Gastroesophageal sphincter (tissue), 3 donors: ENCODE data around the gene CDKAL1.

Experiments
- EP300 ChIP-seq: sonication (generic); formaldehyde crosslinking; IDR thresholded peaks from one replicate; pipeline ENCODE4 v1.6.1; 2017; ENCODE audit warnings: antibody characterized with exemption, mild to moderate bottlenecking
- POLR2A ChIP-seq, 2 donors: fragments of 450-650 bp; IDR thresholded peaks; one replicate each; pipeline ENCODE4 v1.6.1; 2017; ENCODE audit warnings: antibody characterized with exemption in 2 of 2, mild to moderate bottlenecking in 2 of 2, moderate library complexity in 1 of 2
- POLR2AphosphoS5 ChIP-seq: sonication (generic); formaldehyde crosslinking; IDR thresholded peaks from one replicate; pipeline ENCODE4 v1.6.1; 2017; ENCODE audit warnings: antibody characterized with exemption
- TF ChIP-seq, protein P1 (sequence below), 4 experiments: fragments of 200-600 bp in 2 of 4; fragments of 450-650 bp in 2 of 4; sonication (generic) in 1 of 4; IDR thresholded peaks; one replicate each; pipeline ENCODE4 v1.5.1; 2017 to 2019; ENCODE audit warnings: antibody characterized with exemption in 4 of 4, mild to moderate bottlenecking in 2 of 4, moderate library complexity in 2 of 4

DNA sequence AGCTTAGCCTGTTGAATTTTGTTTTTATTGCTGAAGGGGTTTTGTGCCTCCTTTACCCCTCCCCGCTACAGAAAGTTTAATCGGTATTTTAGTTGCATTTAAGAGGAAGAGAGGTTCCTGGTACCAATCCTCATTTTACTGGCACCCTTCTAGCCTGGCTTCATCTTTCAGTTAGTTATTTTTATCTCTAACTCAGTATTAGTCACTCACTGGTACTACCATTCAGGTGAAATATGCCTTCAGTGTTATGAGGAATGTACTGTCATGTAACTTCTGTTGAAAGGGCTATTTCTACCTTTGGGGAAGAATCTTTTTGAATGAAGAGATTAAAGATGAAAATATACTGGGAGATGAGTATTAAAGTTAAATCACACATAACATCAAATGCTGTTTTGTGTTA lies 211.8 kb downstream of the CDKAL1 start:
- TF ChIP-seq, protein P1, sequence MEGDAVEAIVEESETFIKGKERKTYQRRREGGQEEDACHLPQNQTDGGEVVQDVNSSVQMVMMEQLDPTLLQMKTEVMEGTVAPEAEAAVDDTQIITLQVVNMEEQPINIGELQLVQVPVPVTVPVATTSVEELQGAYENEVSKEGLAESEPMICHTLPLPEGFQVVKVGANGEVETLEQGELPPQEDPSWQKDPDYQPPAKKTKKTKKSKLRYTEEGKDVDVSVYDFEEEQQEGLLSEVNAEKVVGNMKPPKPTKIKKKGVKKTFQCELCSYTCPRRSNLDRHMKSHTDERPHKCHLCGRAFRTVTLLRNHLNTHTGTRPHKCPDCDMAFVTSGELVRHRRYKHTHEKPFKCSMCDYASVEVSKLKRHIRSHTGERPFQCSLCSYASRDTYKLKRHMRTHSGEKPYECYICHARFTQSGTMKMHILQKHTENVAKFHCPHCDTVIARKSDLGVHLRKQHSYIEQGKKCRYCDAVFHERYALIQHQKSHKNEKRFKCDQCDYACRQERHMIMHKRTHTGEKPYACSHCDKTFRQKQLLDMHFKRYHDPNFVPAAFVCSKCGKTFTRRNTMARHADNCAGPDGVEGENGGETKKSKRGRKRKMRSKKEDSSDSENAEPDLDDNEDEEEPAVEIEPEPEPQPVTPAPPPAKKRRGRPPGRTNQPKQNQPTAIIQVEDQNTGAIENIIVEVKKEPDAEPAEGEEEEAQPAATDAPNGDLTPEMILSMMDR (IDR thresholded peaks at IDR 0.05): no peak
- TF ChIP-seq EP300 (no peak), POLR2AphosphoS5 (no peak), POLR2A (IDR thresholded peaks at IDR 0.05) (no peak)
